ENCODE results near the gene NRN1.

NRN1 gene

GRCh38 chr6:6005051-6006005 is 1.4 kb downstream of the NRN1 start:
- TF ChIP-seq CTCF (IDR thresholded peaks at IDR 0.05; ENCODE audit: low read depth, low read length) (no peak), EZH2phosphoT487 (IDR thresholded peaks at IDR 0.05; ENCODE audit: low read depth) (no peak)
- Histone ChIP-seq H3K9ac (ENCODE audit: low read length) (no peak overlapping the region), H3K4me1 (ENCODE audit: low read length) (peaks cover 19% of the 10 kb centered on the region), H3K27me3 (ENCODE audit: low read depth, low read length) (no peaks in the 10 kb centered on the region), H4K20me1 (ENCODE audit: insufficient read depth, low read length) (no peaks in the 10 kb centered on the region), H3K79me2 (ENCODE audit: low read length) (peaks cover 3% of the 10 kb centered on the region; the same call in 1 of the 2 replicates), H3K4me2 (ENCODE audit: low read length) (peak overlapping the region; percentile 100), H3K36me3 (replicated peaks; ENCODE audit: low read depth, low read length) (no peaks in the 10 kb centered on the region), H3K4me3 (ENCODE audit: low read length) (peak overlapping the region; percentile 95; the same call in 1 of the 2 replicates), H3K9me3 (ENCODE audit: insufficient read depth, low read length) (no peaks in the 10 kb centered on the region), H3K27ac (ENCODE audit: low read length) (no peak overlapping the region), H2AFZ (ENCODE audit: low read depth, low read length) (no peak overlapping the region)

GRCh38 chr6:6004390-6004995 is 2.2 kb downstream of the NRN1 start:
- no peaks in the 10 kb centered on the region for H4K20me1 ChIP-seq (ENCODE audit: insufficient read depth, low read length)
- no peak overlapping the region for H3K9ac ChIP-seq (ENCODE audit: low read length)
- H3K4me1 ChIP-seq (ENCODE audit: low read length), result peaks cover 16% of the 10 kb centered on the region
- no peak overlapping the region for H3K4me2 ChIP-seq (ENCODE audit: low read length)
- H3K79me2 ChIP-seq (ENCODE audit: low read length), result peaks cover 3% of the 10 kb centered on the region; the same call in 1 of the 2 replicates
- no peak overlapping the region for H3K27ac ChIP-seq (ENCODE audit: low read length)
- no peak overlapping the region for H3K4me3 ChIP-seq (ENCODE audit: low read length)
- no peaks in the 10 kb centered on the region for H3K36me3 ChIP-seq (replicated peaks; ENCODE audit: low read depth, low read length)
- TF ChIP-seq EZH2phosphoT487 (IDR thresholded peaks at IDR 0.05; ENCODE audit: low read depth), result no peak
- no peak for TF ChIP-seq CTCF (IDR thresholded peaks at IDR 0.05; ENCODE audit: low read depth, low read length)
- H2AFZ ChIP-seq (ENCODE audit: low read depth, low read length), result no peak overlapping the region
- H3K9me3 ChIP-seq (ENCODE audit: insufficient read depth, low read length), result no peaks in the 10 kb centered on the region
- no peaks in the 10 kb centered on the region for H3K27me3 ChIP-seq (ENCODE audit: low read depth, low read length)

- no peaks in the 10 kb centered on the region for H4K20me1 ChIP-seq (ENCODE audit: insufficient read depth, low read length)
- peaks cover 3% of the 10 kb centered on the region; the same call in 1 of the 2 replicates for H3K79me2 ChIP-seq (ENCODE audit: low read length)
- H3K9ac ChIP-seq (ENCODE audit: low read length), result no peak overlapping the region
- H3K36me3 ChIP-seq (replicated peaks; ENCODE audit: low read depth, low read length), result no peaks in the 10 kb centered on the region
- TF ChIP-seq EZH2phosphoT487 (IDR thresholded peaks at IDR 0.05; ENCODE audit: low read depth) (no peak), CTCF (IDR thresholded peaks at IDR 0.05; ENCODE audit: low read depth, low read length) (no peak)
- no peaks in the 10 kb centered on the region for H3K27me3 ChIP-seq (ENCODE audit: low read depth, low read length)
- H2AFZ ChIP-seq (ENCODE audit: low read depth, low read length), result no peak overlapping the region
- no peak overlapping the region for H3K27ac ChIP-seq (ENCODE audit: low read length)
- no peak overlapping the region for H3K4me2 ChIP-seq (ENCODE audit: low read length)
- peaks cover 15% of the 10 kb centered on the region for H3K4me1 ChIP-seq (ENCODE audit: low read length)
- H3K9me3 ChIP-seq (ENCODE audit: insufficient read depth, low read length), result no peaks in the 10 kb centered on the region
- no peak overlapping the region for H3K4me3 ChIP-seq (ENCODE audit: low read length)
These were observed 2.9 kb downstream of the NRN1 start for GRCh38 chr6:6003621-6004366.
